Hematopoietic multipotent progenitor cell (in vitro differentiated cells): Measurements from ENCODE around the gene ADAMTS17. TPM values are rescaled to one million over a fixed set of nuclear protein-coding genes. Genes with fewer than 3 reads are reported as not detected.
"Not testable (repeated sequence)": the region's sequence is repeated elsewhere in the genome, so short reads cannot be mapped to it uniquely, and the experiment has no call there.

Experiments used
- DNase-seq, 3 donors: peaks; one replicate each; pipeline ENCODE4 v3.0.0-alpha.2; 2011 to 2015; ENCODE audit warnings: low read depth in 2 of 3, low spot score in 2 of 3
- small RNA-seq: library from RNA; depleted of rRNA; stranded (forward); fragments of <200 nt; gene quantifications from one replicate; pipeline ENCODE3, GENCODE V24; 2012
- total RNA-seq: library from RNA; depleted of rRNA; stranded (reverse); fragments of >200 nt; gene quantifications from one replicate; pipeline ENCODE4 v1.2.3, GENCODE V29; 2012

The ADAMTS17 gene
- total RNA-seq, 1 donor = under 0.01 TPM

GRCh38 chr15:99943466-99943865 is 398.3 kb downstream of the ADAMTS17 start:
- DNase-seq = no peak

DNA sequence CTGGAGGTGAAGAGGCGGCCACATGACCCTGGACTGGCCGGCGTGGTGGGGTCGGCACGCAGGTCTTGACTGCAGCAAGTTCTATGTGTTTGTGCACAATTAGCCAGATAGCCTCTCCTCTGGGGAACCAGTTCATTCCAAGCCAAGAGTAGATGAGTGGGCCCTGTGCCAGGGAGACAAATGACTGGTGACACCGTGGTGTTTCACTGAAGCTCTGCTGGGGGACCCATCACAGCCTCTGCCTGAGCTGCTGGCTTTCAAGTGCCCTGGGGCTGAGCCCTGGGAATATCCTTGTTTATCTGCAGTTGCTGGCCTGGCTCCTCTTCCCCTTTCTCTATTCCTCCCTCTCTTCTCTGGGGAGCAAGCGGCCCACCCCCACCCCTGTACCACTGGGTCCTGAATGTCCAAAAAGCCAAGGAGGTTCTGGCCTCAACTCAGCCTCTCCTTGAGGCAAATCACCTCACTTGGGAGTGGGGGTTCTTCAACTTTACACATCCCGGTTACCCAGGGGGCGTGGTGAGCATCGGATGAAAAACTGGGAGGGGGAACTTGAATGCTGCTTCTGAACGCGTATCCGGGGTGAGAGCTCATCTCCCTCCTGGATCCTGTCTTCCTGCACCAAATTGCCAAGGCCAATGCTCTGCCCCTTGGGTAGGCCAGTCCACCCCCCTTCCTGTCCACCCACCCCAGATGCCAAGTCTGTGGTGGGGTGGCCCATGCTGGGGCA is 408.9 kb downstream of the ADAMTS17 start:
- DNase-seq = no peak

- DNase-seq = no peak
These were observed 409.8 kb downstream of the ADAMTS17 start for GRCh38 chr15:99931703-99932603.

DNA sequence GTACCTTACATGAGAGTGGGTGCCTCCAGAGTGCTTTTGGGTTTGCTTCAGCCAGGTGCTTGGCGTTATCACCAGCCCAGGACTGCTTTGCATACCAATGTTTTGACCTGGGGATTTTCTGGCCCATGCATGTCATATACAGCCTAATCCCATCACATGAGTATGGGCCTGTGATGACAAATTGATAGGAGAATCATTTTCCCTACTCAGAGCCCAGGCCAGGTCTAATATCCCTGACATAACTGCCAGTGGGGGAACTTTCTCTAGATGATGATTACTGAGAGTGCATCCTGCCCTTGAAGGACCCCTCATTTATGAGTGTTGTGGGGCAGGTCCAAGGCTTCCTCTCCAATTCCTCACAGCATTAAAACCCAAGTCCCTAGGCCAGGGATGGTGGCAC is 411.1 kb downstream of the ADAMTS17 start:
- no peak for DNase-seq

GRCh38 chr15:99929266-99929665 is 412.5 kb downstream of the ADAMTS17 start:
- DNase-seq = no peak

DNA sequence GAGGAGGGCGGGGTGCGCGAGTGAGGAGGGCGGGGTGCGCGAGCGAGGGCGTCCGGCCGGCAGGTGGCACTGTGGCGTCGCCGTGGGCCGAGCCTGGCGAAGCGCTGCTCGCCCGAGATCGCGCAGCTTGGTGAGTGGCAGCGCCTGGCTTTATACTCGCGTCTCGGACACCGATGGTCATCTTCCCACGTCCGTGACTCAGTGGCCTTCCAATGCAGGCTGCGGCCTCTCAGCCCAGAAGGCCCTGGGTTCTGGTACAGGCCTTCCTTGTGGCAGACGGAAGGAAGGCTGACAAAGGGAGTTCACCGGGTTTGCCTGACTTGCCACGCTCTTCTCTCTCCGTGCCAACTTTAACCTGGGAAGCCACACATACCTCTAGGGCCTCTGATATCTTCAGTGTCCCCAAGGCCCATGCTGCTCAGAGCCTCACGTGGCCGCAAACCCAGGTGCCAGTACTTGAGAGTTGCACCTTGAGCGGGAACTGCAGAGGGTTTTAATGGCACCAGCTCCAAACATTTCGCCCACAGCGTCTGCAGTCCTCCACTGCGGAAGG is 413.3 kb downstream of the ADAMTS17 start:
- peak; percentile 62 to 91 (median 63) for DNase-seq

- DNase-seq = not testable (repeated sequence)
These were observed 415.2 kb downstream of the ADAMTS17 start for GRCh38 chr15:99926532-99926931.

- DNase-seq = peak; percentile 19 to 44 (median 26)
These were observed 415.9 kb downstream of the ADAMTS17 start for GRCh38 chr15:99925661-99926461.

DNA sequence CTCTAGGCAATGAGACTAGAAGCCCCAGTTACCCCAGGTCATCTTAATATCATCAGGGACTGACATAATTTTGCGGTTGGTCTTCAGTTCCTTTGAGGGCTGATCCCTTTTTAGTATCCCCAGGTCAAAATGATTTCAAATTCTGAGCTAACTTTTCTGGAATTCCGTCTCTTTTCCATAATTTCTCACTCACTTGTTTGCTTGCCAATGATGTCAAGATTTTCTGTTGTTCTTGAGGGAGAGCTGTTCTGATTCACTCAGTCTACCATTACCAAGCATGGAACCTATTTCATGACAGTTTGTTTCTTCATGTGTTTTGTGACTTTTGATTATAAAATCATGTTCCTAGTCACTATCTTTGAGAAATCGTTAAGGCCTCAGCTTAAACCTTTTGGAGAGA is 418.1 kb downstream of the ADAMTS17 start:
- no peak for DNase-seq

Small RNA genes lying within 50 kb of the gene (small RNA-seq; reads per million reads assigned to genes)
- not detected for gene RNA5SP402

Other genes with a start within 250 kb of the ADAMTS17 start
- gene CERS3, start 187.0 kb upstream of the ADAMTS17 start, total RNA-seq = under 0.01 TPM